Tibial artery (tissue), 4 donors: ENCODE measurements around the gene BUB1B.
A peak's percentile ranks its signal among the peaks of the same experiment; 100 is the strongest.

ENCODE experiments used
- DNase-seq, 2 donors: peaks; one replicate each; pipeline ENCODE4 v3.0.0-alpha.2; 2019
- H3K27ac ChIP-seq, 2 donors: fragments of 200-600 bp; sonication (generic) in 1 of 2; 1 replicate in 1 of 2; 2 replicates in 1 of 2; pipeline ENCODE4 v1.5.1; 2018 to 2019; ENCODE audit warnings: mild to moderate bottlenecking in 1 of 2
- H3K27me3 ChIP-seq, 2 donors: fragments of 200-600 bp; sonication (generic) in 1 of 2; one replicate each; pipeline versions ENCODE4 v1.5.1 to v1.6.0; 2016 to 2019
- H3K36me3 ChIP-seq, 3 donors: fragments of 200-600 bp; sonication (generic) in 2 of 3; one replicate each; pipeline ENCODE4 v1.5.1; 2016 to 2019; ENCODE audit warnings: mild to moderate bottlenecking in 2 of 3
- H3K4me1 ChIP-seq, 4 donors: fragments of 200-600 bp; sonication (generic) in 2 of 4; 1 replicate in 3 of 4; 2 replicates in 1 of 4; pipeline ENCODE4 v1.5.1; 2016 to 2019
- H3K4me3 ChIP-seq, 2 donors: fragments of 200-600 bp; sonication (generic) in 1 of 2; 1 replicate in 1 of 2; 2 replicates in 1 of 2; pipeline ENCODE4 v1.5.1; 2018 to 2019; ENCODE audit warnings: mild to moderate bottlenecking in 2 of 2
- H3K9me3 ChIP-seq, 3 donors: fragments of 200-600 bp; sonication (generic) in 1 of 3; one replicate each; pipeline ENCODE4 v1.5.1; 2016 to 2019
- CTCF ChIP-seq, 2 experiments: fragments of 200-600 bp in 1 of 2; fragments of 450-650 bp in 1 of 2; IDR thresholded peaks; one replicate each; pipeline ENCODE4 v1.5.1; 2017 to 2019; ENCODE audit warnings: antibody characterized with exemption in 2 of 2, mild to moderate bottlenecking in 1 of 2, moderate library complexity in 1 of 2
- intact Hi-C: fragments of 100-400 bp; cut with DNase I; formaldehyde crosslinking; loops from one replicate; pipeline ENCODE4 v1.15.0; 2023; ENCODE audit warnings: low total_unique reads

The BUB1B gene

GRCh38 chr15:40242601-40243000, 81.7 kb downstream of the BUB1B start:
- Histone ChIP-seq H3K9me3 (no peaks in the 10 kb centered on the region), H3K36me3 (no peaks in the 10 kb centered on the region), H3K27ac (no peak overlapping the region), H3K27me3 (peaks cover 0 to 26% of the 10 kb centered on the region in 2 donors), H3K4me3 (no peak overlapping the region), H3K4me1 (peaks cover 0 to 32% (median 11%) of the 10 kb centered on the region in 4 donors)
- intact Hi-C loops = no loop called here
- TF ChIP-seq CTCF (IDR thresholded peaks at IDR 0.05) = no peak
- no peak for DNase-seq

- Histone ChIP-seq H3K27ac (no peak overlapping the region), H3K4me3 (no peak overlapping the region), H3K9me3 (no peaks in the 10 kb centered on the region), H3K4me1 (peaks cover 0 to 31% (median 11%) of the 10 kb centered on the region in 4 donors), H3K36me3 (no peaks in the 10 kb centered on the region), H3K27me3 (peaks cover 0 to 23% of the 10 kb centered on the region in 2 donors)
- TF ChIP-seq CTCF (IDR thresholded peaks at IDR 0.05) = no peak
- intact Hi-C loops = no loop called here
- no peak for DNase-seq
Observed at GRCh38 chr15:40243126-40243810, 82.4 kb downstream of the BUB1B start.

GRCh38 chr15:40244961-40245523, 84.2 kb downstream of the BUB1B start:
- Histone ChIP-seq H3K27ac (no peak overlapping the region), H3K27me3 (peaks cover 0 to 5% of the 10 kb centered on the region in 2 donors), H3K36me3 (no peaks in the 10 kb centered on the region), H3K9me3 (no peaks in the 10 kb centered on the region), H3K4me3 (no peak overlapping the region), H3K4me1 (peaks cover 0 to 27% (median 0%) of the 10 kb centered on the region in 4 donors)
- peak in 1 of 2 donors; percentile 12 for DNase-seq
- intact Hi-C loops = no loop called here
- no peak for TF ChIP-seq CTCF (IDR thresholded peaks at IDR 0.05)

GRCh38 chr15:40245666-40246450, 85.0 kb downstream of the BUB1B start:
- intact Hi-C loops = no loop called here
- DNase-seq = peak; percentile 12 to 54
- Histone ChIP-seq H3K4me3 (no peak overlapping the region), H3K4me1 (peaks cover 0 to 28% (median 0%) of the 10 kb centered on the region in 4 donors), H3K27me3 (peaks cover 0 to 4% of the 10 kb centered on the region in 2 donors), H3K9me3 (no peaks in the 10 kb centered on the region), H3K27ac (no peak overlapping the region), H3K36me3 (no peaks in the 10 kb centered on the region)
- TF ChIP-seq CTCF (IDR thresholded peaks at IDR 0.05) = no peak

- intact Hi-C loops = no loop called here
- Histone ChIP-seq H3K9me3 (no peaks in the 10 kb centered on the region), H3K36me3 (no peaks in the 10 kb centered on the region), H3K4me3 (no peak overlapping the region), H3K27me3 (no peaks in the 10 kb centered on the region), H3K27ac (no peak overlapping the region), H3K4me1 (peaks cover 0 to 23% (median 0%) of the 10 kb centered on the region in 4 donors)
- DNase-seq = peak; percentile 18 to 43
- no peak for TF ChIP-seq CTCF (IDR thresholded peaks at IDR 0.05)
Observed at GRCh38 chr15:40246496-40247280, 85.8 kb downstream of the BUB1B start.
